Thoracic aorta (tissue), 2 donors: ENCODE results near the gene DMBX1. TPM values are rescaled to one million over a fixed set of nuclear protein-coding genes. Genes with fewer than 3 reads are reported as not detected.

Source experiments
- ATAC-seq: fragments of 150-250 bp; one replicate; pipeline ENCODE4 v1.8.0; 2017; ENCODE audit warnings: low read depth; ENCODE audit not compliant: insufficient number of reproducible peaks, low FRiP score
- DNase-seq: peaks from one replicate; pipeline ENCODE4 v3.0.0-alpha.2; 2020; ENCODE audit warnings: low spot score
- H3K27ac ChIP-seq, 2 donors: fragments of 200-600 bp; sonication (generic); 1 replicate in 1 of 2; 2 replicates in 1 of 2; pipeline ENCODE4 v1.5.1; 2016; ENCODE audit warnings: mild to moderate bottlenecking in 2 of 2, moderate library complexity in 2 of 2
- H3K27me3 ChIP-seq: fragments of 200-600 bp; sonication (generic); replicated peaks from 2 replicates; pipeline ENCODE4 v1.6.0; 2016; ENCODE audit warnings: mild to moderate bottlenecking; ENCODE audit not compliant: insufficient read depth
- H3K36me3 ChIP-seq: fragments of 200-600 bp; sonication (generic); one replicate; pipeline ENCODE4 v1.5.1; 2016
- H3K4me1 ChIP-seq, 2 donors: fragments of 200-600 bp; sonication (generic); 1 replicate in 1 of 2; 2 replicates in 1 of 2; pipeline versions ENCODE4 v1.5.1 to v1.6.0; 2016; ENCODE audit warnings: low read depth in 2 of 2, mild to moderate bottlenecking in 1 of 2; ENCODE audit not compliant: control insufficient read depth in 1 of 2
- H3K4me3 ChIP-seq: fragments of 200-600 bp; sonication (generic); 2 replicates; pipeline ENCODE4 v1.5.1; 2016; ENCODE audit warnings: mild to moderate bottlenecking
- H3K9me3 ChIP-seq: fragments of 200-600 bp; sonication (generic); 2 replicates; pipeline ENCODE4 v1.5.1; 2016
- CTCF ChIP-seq: fragments of 200-600 bp; sonication (generic); IDR thresholded peaks from one replicate; pipeline ENCODE4 v1.5.1; 2019; ENCODE audit warnings: antibody characterized with exemption
- total RNA-seq, 2 donors: library from RNA; depleted of rRNA; stranded (reverse); fragments of >200 nt; gene quantifications; one replicate each; pipeline versions ENCODE4 v1.1.0 to v1.2.3, GENCODE V29; 2016

Gene DMBX1
- total RNA-seq, 2 donors from 2014 or later: not detected

GRCh38 chr1:46492871-46493270 is 3.2 kb downstream of the DMBX1 start:
- DNase-seq: no peak
- Histone ChIP-seq H3K27me3 (peaks cover 8% of the 10 kb centered on the region), H3K4me3 (no peak overlapping the region), H3K4me1 (peaks cover 13 to 24% of the 10 kb centered on the region in 2 donors), H3K27ac (no peak overlapping the region), H3K9me3 (no peaks in the 10 kb centered on the region), H3K36me3 (no peaks in the 10 kb centered on the region)
- ATAC-seq: no peak
- no peak for TF ChIP-seq CTCF

GRCh38 chr1:46493316-46494032 is 3.8 kb downstream of the DMBX1 start:
- no peak overlapping the region for H3K4me3 ChIP-seq
- no peaks in the 10 kb centered on the region for H3K9me3 ChIP-seq
- no peak for TF ChIP-seq CTCF
- no peaks in the 10 kb centered on the region for H3K36me3 ChIP-seq
- peaks cover 8% of the 10 kb centered on the region for H3K27me3 ChIP-seq
- no peak for DNase-seq
- H3K4me1 ChIP-seq: peaks cover 13 to 24% of the 10 kb centered on the region in 2 donors
- no peak for ATAC-seq
- H3K27ac ChIP-seq: no peak overlapping the region

GRCh38 chr1:46494910-46495309 is 5.3 kb downstream of the DMBX1 start:
- Histone ChIP-seq H3K36me3 (no peaks in the 10 kb centered on the region), H3K27ac (no peak overlapping the region), H3K27me3 (peaks cover 5% of the 10 kb centered on the region), H3K4me3 (no peak overlapping the region), H3K9me3 (no peaks in the 10 kb centered on the region), H3K4me1 (peaks cover 8 to 15% of the 10 kb centered on the region in 2 donors)
- no peak for TF ChIP-seq CTCF
- ATAC-seq (no peak), DNase-seq (no peak)

GRCh38 chr1:46495778-46496177 is 6.1 kb downstream of the DMBX1 start:
- Histone ChIP-seq H3K4me3 (no peak overlapping the region), H3K27me3 (peaks cover 3% of the 10 kb centered on the region), H3K4me1 (peaks cover 0 to 7% of the 10 kb centered on the region in 2 donors), H3K9me3 (no peaks in the 10 kb centered on the region), H3K27ac (no peak overlapping the region), H3K36me3 (no peaks in the 10 kb centered on the region)
- no peak for TF ChIP-seq CTCF
- ATAC-seq: no peak
- no peak for DNase-seq

- no peak for TF ChIP-seq CTCF
Observed at GRCh38 chr1:46496505-46496904, 6.9 kb downstream of the DMBX1 start.

More at GRCh38 chr1:46496505-46496904, 6.9 kb downstream of the DMBX1 start:
- Histone ChIP-seq H3K9me3 (no peaks in the 10 kb centered on the region), H3K27me3 (peaks cover 3% of the 10 kb centered on the region), H3K4me1 (no peaks in the 10 kb centered on the region), H3K27ac (no peak overlapping the region), H3K36me3 (no peaks in the 10 kb centered on the region), H3K4me3 (no peak overlapping the region)
- ATAC-seq (no peak), DNase-seq (no peak)
